MM.1S (cell line): ENCODE measurements around the gene DENND5B.

ENCODE experiments used
- DNase-seq: peaks from one replicate; pipeline ENCODE4 v3.0.0-alpha.2; 2015
- H2AFZ ChIP-seq: fragments of 300-600 bp; sonication (generic); 2 replicates; pipeline ENCODE4 v1.6.0; 2016; ENCODE audit warnings: antibody characterized with exemption, low read length
- H3F3A ChIP-seq: fragments of 300-600 bp; sonication (generic); 2 replicates; pipeline ENCODE4 v1.6.1; 2016; ENCODE audit warnings: mild to moderate bottlenecking, antibody characterized with exemption, low read length, moderate library complexity, mixed read lengths; ENCODE audit not compliant: insufficient read depth
- H3K27ac ChIP-seq: fragments of 300-600 bp; sonication (generic); 2 replicates; pipeline ENCODE4 v1.5.1; 2016; ENCODE audit warnings: mild to moderate bottlenecking, low read length
- H3K27me3 ChIP-seq: fragments of 300-600 bp; sonication (generic); replicated peaks from 2 replicates; pipeline ENCODE4 v1.6.0; 2016; ENCODE audit warnings: low read length; ENCODE audit not compliant: insufficient read depth
- H3K36me3 ChIP-seq: fragments of 300-600 bp; sonication (generic); replicated peaks from 2 replicates; pipeline ENCODE4 v1.6.1; 2016; ENCODE audit warnings: mild to moderate bottlenecking, low read length, mixed read lengths; ENCODE audit not compliant: insufficient read depth
- H3K4me1 ChIP-seq: fragments of 300-600 bp; sonication (generic); 2 replicates; pipeline ENCODE4 v1.6.1; 2016; ENCODE audit warnings: low read length, mixed read lengths
- H3K4me2 ChIP-seq: fragments of 300-600 bp; sonication (generic); 2 replicates; pipeline ENCODE4 v1.6.0; 2016; ENCODE audit warnings: low read depth, low read length
- H3K4me3 ChIP-seq: fragments of 300-600 bp; sonication (generic); 2 replicates; pipeline ENCODE4 v1.5.1; 2016; ENCODE audit warnings: low read length, mixed read lengths
- H3K79me2 ChIP-seq: fragments of 300-600 bp; sonication (generic); 2 replicates; pipeline ENCODE4 v1.6.1; 2016; ENCODE audit warnings: mixed run types, low read length, mixed read lengths
- H3K9ac ChIP-seq: fragments of 300-600 bp; sonication (generic); 2 replicates; pipeline ENCODE4 v1.6.1; 2016; ENCODE audit warnings: low read length, mixed read lengths
- H3K9me2 ChIP-seq: fragments of 300-600 bp; sonication (generic); replicated peaks from 2 replicates; pipeline ENCODE4 v1.6.1; 2016; ENCODE audit warnings: mild to moderate bottlenecking, low read length, mixed read lengths; ENCODE audit not compliant: insufficient read depth
- H3K9me3 ChIP-seq: fragments of 300-600 bp; sonication (generic); replicated peaks from 2 replicates; pipeline ENCODE4 v1.6.1; 2016; ENCODE audit warnings: mild to moderate bottlenecking, low read length, mixed read lengths; ENCODE audit not compliant: insufficient read depth
- H4K20me1 ChIP-seq: fragments of 300-600 bp; sonication (generic); 2 replicates; pipeline ENCODE4 v1.6.1; 2016; ENCODE audit warnings: mild to moderate bottlenecking, low read length, moderate library complexity, mixed read lengths; ENCODE audit not compliant: insufficient read depth
- EZH2 ChIP-seq: fragments of 300-600 bp; sonication (generic); optimal IDR thresholded peaks from 2 replicates; pipeline ENCODE3; 2017; ENCODE audit warnings: low read depth, mild to moderate bottlenecking, antibody characterized with exemption, low read length, mixed read lengths
- EZH2phosphoT487 ChIP-seq: fragments of 300-600 bp; sonication (generic); IDR thresholded peaks from 2 replicates; pipeline ENCODE4 v1.6.1; 2018; ENCODE audit warnings: antibody characterized with exemption, low read length
- TF ChIP-seq, protein P1 (sequence below): fragments of 300-600 bp; sonication (generic); IDR thresholded peaks from 2 replicates; pipeline ENCODE4 v1.5.1; 2016; ENCODE audit warnings: antibody characterized with exemption, low read length, mixed read lengths

Gene DENND5B

DNA sequence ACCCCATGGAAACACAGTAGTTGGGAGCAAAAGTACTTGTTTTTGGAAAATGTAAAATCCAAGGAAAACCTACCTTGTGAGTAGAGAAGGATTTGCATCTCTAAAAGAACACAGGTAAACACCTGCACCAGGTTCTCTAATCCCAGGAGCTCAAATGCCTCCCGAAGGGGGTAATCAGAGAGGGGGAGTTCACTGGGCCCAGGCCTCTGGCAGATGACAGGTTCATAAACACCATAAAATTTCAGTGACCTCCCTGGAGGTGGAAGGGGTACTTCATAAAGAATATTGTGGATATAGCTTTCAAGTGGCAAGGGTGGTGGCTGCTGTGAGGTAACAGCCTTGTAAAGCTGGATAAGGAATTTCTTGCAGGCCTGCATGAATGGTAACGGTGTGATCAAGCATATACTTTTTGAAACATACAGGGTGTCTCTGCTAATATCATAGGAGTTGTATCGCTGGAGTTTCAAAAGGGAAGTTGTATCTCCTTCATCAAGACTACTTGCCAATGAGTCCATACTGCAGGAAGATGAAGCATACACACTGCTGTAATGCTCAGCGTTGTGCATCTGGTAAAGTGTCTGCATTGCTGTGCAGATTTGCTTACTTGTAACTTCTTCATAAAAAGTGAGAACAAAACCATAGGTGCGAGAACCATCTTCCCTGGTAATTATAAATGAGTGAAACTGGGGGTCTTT is 111.3 kb downstream of the DENND5B start:
- H3K36me3 ChIP-seq: no peaks in the 10 kb centered on the region
- no peak for TF ChIP-seq EZH2phosphoT487
- TF ChIP-seq, protein P1, sequence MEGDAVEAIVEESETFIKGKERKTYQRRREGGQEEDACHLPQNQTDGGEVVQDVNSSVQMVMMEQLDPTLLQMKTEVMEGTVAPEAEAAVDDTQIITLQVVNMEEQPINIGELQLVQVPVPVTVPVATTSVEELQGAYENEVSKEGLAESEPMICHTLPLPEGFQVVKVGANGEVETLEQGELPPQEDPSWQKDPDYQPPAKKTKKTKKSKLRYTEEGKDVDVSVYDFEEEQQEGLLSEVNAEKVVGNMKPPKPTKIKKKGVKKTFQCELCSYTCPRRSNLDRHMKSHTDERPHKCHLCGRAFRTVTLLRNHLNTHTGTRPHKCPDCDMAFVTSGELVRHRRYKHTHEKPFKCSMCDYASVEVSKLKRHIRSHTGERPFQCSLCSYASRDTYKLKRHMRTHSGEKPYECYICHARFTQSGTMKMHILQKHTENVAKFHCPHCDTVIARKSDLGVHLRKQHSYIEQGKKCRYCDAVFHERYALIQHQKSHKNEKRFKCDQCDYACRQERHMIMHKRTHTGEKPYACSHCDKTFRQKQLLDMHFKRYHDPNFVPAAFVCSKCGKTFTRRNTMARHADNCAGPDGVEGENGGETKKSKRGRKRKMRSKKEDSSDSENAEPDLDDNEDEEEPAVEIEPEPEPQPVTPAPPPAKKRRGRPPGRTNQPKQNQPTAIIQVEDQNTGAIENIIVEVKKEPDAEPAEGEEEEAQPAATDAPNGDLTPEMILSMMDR: no peak
- no peak for TF ChIP-seq EZH2
- no peak overlapping the region for H3K9ac ChIP-seq
- no peaks in the 10 kb centered on the region for H3F3A ChIP-seq
- H3K4me1 ChIP-seq: peaks cover 5% of the 10 kb centered on the region; the same call in 1 of the 2 replicates
- H3K9me2 ChIP-seq: no peaks in the 10 kb centered on the region
- H3K79me2 ChIP-seq: peaks cover 4% of the 10 kb centered on the region; the same call in 1 of the 2 replicates
- H3K27ac ChIP-seq: no peak overlapping the region
- H2AFZ ChIP-seq: no peak overlapping the region
- no peak overlapping the region for H3K4me3 ChIP-seq
- H3K9me3 ChIP-seq: no peaks in the 10 kb centered on the region
- no peak overlapping the region for H3K4me2 ChIP-seq
- H4K20me1 ChIP-seq: no peaks in the 10 kb centered on the region
- DNase-seq: no peak
- H3K27me3 ChIP-seq: no peaks in the 10 kb centered on the region

DNA sequence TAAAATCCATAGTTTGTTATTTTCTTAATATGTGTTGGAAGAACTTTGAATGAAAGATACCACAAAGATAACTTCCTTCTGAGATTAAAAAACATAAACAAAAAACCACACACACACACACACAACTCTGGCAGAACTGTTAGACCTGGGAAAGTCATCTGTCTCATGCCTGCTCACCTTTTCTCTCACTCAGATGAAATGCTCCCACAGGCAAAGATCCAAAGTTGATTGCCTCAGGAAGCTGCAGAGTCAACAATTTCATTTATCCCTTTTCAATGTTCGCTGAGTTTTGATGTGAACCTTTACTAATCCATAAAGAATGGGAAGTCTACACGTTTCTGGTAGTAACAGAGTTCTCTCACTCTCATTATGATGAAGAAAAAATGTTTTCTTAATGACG is 112.0 kb downstream of the DENND5B start:
- no peak overlapping the region for H3K4me2 ChIP-seq

GRCh38 chr12:31478425-31478824 is 112.5 kb downstream of the DENND5B start:
- Histone ChIP-seq H3K9ac (no peak overlapping the region), H3K4me1 (peaks cover 5% of the 10 kb centered on the region; the same call in 1 of the 2 replicates), H3K27ac (no peak overlapping the region), H3K4me2 (no peak overlapping the region), H3F3A (no peaks in the 10 kb centered on the region), H3K79me2 (no peaks in the 10 kb centered on the region), H4K20me1 (no peaks in the 10 kb centered on the region), H3K36me3 (no peaks in the 10 kb centered on the region), H3K4me3 (no peak overlapping the region), H3K9me3 (no peaks in the 10 kb centered on the region), H3K9me2 (no peaks in the 10 kb centered on the region), H2AFZ (no peak overlapping the region), H3K27me3 (no peaks in the 10 kb centered on the region)
- DNase-seq: no peak
- TF ChIP-seq, protein P1: no peak
- no peak for TF ChIP-seq EZH2
- no peak for TF ChIP-seq EZH2phosphoT487

More for the DNA sequence above, 112.0 kb downstream of the DENND5B start:
- H3K27me3 ChIP-seq: no peaks in the 10 kb centered on the region
- H3F3A ChIP-seq: no peaks in the 10 kb centered on the region
- TF ChIP-seq EZH2phosphoT487 (no peak), EZH2 (no peak)
- TF ChIP-seq, protein P1: no peak
- H3K9me3 ChIP-seq: no peaks in the 10 kb centered on the region
- no peaks in the 10 kb centered on the region for H3K79me2 ChIP-seq
- H4K20me1 ChIP-seq: no peaks in the 10 kb centered on the region
- peaks cover 5% of the 10 kb centered on the region; the same call in 1 of the 2 replicates for H3K4me1 ChIP-seq
- H3K36me3 ChIP-seq: no peaks in the 10 kb centered on the region
- DNase-seq: no peak
- no peak overlapping the region for H3K4me3 ChIP-seq
- no peak overlapping the region for H3K9ac ChIP-seq
- no peaks in the 10 kb centered on the region for H3K9me2 ChIP-seq
- H2AFZ ChIP-seq: no peak overlapping the region
- no peak overlapping the region for H3K27ac ChIP-seq
